GM19395 (cell line): Measurements from ENCODE around the gene CATSPERZ.

Experiments used
- ATAC-seq: cut with Tn5 transposase; IDR thresholded peaks from one replicate; pipeline ENCODE4 v1.9.1; 2021; ENCODE audit warnings: mild to moderate bottlenecking, moderate library complexity; ENCODE audit not compliant: unreplicated experiment

The CATSPERZ gene, protein sequence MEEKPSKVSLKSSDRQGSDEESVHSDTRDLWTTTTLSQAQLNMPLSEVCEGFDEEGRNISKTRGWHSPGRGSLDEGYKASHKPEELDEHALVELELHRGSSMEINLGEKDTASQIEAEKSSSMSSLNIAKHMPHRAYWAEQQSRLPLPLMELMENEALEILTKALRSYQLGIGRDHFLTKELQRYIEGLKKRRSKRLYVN

DNA sequence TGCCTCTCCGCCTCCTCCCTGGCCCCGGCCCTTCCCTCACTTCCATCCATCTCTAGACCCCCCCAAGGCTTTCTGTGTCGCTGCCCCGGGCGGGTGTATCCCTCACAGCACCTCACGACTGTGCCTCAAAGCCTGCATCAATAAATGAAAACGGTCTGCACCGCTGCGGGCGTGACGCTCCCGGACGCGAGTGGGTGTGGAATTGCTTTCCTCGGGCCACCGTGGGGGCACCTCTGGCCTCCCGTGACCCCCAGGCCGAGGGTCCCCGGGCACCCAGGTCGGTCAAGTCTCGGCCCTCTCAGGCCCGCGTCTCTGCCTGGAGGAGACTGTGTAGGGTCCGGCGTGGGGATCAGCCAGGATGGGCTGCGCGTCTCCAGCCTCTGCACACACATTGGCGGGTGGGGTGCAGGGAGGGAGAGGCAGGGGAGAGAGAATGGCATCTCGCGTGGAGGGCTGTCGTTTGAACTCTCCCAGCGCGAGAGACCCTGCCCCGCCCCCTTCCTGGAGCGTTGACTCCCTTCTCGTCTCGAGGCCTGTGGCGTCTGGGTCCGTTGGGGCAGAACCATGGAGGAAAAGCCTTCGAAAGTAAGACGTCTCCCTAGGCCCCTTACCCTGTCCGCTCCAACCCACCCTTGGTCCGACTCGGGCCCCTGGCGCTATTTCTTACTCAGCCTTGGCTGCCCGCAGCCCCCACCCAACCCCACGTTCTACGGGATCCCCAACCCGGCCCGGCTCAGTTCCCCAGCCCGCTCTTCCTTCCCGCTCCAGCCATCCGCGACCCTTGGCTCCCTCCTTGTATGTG is at the start of gene CATSPERZ:
Gene CATSPERZ, plus strand, starts transcription at position 512 of the 802 bp plus-strand sequence. Its CDS starts 53 bp downstream, at position 565.
- no peak for ATAC-seq

DNA sequence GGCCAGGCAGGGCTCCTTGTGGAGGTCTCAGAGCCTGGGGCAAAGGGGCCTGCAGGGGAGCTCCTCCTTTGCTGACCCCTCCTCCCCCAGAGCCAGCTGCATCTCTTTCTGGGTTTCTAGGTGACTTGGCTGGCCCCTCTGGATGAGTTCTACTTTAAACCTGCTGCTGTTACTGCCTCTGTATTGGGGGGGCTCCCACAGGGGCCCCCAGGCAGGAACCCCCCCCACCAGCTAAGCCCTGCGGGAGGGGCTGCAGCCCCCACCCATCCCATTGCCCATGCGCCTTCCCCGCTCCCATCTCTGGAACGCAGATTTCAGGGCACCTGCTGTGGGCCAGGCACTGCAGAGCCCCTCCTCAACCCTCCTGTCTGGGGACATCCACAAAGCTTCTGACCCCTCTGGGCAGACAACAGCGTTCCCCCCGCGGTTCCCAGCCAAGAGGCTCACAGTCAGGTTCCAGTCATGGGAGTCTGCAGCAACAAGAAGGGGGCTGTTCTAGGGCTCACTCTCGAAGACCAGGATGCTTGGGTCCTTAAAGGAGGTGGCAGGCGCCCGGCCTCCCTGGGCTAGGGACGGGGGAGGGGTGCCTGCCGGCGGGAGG is 49.6 kb upstream of the CATSPERZ start:
- no peak for ATAC-seq

DNA sequence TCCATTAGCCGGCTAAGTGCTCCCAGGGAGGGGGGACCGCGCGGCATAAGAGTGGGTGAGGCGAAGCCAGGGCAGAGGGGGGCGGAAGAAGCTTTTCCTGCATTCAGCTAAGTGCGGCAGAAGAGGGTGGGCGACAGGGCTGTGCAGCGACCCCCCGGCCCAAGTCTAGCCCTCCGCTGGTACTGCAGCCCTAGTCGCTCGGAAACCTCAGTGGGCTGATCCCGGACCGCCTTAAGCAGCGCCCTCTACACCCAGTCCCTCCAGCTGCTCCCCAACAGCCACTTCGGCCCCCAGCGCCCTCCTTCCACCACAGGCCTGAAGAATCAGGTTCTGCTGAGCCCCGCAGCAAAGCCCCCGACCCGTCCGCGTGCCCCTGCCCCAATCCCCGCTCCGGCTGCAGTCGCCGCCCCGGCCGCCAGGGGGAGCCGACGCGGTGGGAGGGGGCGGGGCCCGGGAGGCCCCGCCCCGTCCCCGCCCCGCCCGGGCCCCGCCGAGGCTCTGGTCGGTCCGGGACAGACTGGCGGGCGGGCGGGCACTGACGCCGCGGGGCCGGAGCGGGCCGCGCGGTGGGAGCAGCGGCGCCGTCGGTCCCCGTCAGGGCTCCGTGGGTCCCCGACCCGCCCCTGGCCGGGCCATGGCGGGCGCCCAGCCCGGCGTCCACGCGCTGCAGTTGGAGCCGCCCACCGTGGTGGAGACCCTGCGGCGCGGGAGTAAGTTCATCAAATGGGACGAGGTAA is 49.0 kb upstream of the CATSPERZ start, which contains the start of gene PLCB3:
Gene PLCB3, plus strand, starts transcription at position 515 of the 737 bp plus-strand sequence. Its CDS starts 120 bp downstream, at position 635.
- no peak for ATAC-seq

DNA sequence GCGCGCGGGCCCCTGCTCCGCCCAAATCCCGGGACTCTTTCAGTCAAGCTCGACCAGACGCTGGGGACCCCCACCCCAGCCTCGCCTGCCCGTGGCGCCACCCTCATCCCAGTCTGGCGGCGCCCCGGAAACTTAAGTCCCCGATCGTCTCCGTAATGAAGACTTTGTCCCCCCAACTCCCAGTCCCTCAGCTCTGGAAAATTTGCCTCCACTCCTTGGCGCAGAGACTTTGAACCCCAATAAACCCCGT is 48.5 kb upstream of the CATSPERZ start:
- no peak for ATAC-seq

DNA sequence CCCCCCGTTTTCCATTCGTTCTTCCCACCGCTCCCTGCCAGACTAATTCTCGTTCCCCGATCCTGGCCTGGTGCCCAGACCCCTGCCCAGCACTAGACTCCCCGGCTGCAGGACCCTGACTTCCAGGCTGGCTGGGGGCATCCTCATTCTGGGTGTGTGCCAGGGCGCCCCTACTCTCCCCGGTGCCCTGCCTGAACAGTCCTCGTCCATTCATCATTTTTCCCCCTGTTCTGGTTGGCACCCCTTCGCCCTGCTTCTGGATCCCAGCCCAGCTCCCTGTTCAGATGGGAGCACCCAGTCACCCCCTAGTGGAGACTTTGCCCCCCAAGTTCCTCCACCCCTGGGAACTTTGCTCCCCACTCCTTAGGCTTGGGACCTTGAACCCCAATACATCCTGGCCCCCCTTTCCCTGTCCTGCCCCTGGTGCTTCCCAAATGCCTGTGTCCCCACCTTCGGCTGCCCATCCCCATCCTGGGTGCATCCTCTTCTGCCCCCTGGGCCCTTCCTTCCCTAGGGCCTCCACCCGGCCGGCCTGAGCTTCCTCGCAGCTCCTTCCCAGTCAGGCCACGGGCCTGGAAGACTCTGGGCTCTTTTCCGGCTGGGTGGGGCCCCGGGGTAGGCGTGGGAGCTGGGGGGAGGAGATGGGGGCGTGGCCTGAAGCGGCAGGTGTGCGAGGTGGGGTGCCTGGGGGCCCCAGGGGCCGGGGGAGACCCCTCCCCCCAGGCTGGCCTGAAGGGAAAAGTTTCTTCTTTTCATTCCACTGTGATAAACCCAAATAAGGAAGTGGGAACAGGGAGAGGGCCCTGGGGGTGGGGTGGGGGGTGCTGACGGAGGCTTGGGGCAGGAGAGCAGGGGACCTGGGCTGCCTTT is 47.9 kb upstream of the CATSPERZ start:
- ATAC-seq: no peak

DNA sequence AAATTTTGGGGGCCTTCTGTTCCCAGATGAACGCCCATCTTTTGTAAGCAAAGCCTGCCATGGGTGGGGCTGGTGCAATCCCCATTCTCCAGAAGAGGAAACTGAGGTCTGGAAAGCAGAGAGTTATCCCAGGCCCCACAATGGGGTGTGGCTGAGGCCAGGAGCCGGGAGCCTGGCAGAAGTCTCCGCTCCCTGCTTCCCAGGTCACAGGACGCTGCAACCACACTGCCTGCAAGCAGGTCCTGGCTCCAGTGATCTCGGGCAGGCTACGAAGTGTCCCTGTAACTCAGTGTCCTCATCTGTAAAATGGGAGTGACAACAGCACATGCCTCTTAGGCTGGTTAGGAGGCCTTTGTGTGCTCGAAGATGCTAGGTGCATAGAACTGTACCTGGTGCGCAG is 47.1 kb upstream of the CATSPERZ start:
- ATAC-seq: no peak

DNA sequence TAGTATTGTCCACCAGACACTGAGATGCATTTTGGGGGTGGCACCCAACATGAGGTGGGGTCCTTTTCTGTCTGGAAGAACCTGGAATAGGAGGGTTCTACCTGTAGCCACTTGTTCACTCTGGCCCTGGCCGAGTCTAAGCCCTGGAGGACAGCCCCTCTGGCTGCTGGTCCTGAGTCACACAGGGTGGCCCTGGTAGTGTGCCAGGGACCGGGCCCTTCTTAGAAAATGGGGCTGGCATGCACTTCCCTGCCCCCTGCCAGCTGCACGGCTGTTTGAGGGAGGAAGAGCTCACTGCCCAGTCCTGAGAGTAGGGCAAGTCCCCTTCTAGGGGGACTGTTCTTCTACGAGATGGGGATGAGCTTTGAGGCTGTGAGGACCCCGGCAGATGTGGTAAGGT is 46.7 kb upstream of the CATSPERZ start:
- ATAC-seq: no peak

DNA sequence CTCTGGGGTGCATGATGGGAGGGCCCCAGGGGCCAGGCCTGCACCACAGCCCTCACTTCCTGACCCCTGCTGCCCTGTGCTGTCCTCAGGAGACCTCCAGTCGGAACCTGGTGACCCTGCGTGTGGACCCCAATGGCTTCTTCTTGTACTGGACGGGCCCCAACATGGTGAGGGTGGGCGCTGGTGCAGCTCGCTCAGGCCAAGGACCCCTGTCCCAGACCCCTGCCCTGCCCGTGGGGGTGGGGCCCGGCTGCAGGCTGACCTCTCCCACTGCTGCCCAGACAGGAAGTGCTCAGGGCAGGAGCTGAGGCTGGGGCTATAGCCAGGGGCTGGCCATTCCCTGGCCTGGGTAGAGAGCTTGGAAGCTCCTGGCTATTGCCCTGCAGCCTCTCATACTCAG is 45.8 kb upstream of the CATSPERZ start:
- no peak for ATAC-seq

DNA sequence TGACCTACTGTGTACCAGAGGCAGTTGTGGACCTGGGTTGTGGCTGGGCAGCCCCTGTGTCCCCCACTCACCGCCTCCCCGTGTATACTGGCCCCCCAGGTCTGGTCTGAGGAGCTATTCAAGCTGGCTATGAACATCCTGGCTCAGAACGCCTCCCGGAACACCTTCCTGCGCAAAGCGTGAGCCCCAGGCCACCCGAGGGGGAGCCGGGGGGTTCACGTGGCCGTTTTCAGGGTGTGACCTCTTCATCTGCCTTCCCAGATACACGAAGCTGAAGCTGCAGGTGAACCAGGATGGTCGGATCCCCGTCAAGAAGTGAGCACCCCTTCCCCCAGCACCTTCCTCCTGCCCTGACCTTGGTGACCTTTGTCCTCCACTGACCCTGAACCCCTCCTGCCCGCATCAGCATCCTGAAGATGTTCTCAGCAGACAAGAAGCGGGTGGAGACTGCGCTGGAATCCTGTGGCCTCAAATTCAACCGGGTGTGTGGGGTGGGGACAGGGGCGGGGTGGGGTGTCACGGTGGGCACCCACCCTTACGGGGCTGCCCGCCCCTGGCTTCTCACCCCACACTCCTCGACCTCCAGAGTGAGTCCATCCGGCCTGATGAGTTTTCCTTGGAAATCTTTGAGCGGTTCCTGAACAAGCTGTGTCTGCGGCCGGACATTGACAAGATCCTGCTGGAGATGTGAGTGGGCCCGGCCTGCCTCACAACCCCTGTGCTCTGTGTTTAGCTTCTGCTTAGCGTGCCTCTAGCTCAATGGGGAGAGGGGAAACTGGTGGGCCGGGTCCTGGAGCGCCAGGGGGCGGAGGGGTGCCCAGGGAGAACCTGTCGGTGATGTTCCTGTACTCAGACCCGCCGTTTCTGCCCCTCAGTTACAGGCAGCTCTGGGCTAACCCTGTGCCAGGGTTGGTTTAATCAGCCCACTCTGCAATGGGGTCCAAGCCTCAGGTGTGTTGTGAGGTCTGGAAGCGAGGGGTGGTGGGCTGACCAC is 44.7 kb upstream of the CATSPERZ start:
- ATAC-seq: no peak

DNA sequence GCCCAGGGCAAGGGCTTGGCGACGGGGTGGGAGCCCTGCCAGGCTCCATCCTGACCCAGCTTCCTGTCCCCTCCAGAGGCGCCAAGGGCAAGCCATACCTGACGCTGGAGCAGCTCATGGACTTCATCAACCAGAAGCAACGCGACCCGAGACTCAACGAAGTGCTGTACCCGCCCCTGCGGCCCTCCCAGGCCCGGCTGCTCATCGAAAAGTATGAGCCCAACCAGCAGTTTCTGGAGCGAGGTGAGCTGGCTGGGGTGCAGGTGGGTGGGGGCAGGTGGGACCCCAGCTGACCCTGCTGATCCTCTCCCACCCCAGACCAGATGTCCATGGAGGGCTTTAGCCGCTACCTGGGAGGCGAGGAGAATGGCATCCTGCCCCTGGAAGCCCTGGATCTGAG is 43.9 kb upstream of the CATSPERZ start:
- ATAC-seq: no peak

DNA sequence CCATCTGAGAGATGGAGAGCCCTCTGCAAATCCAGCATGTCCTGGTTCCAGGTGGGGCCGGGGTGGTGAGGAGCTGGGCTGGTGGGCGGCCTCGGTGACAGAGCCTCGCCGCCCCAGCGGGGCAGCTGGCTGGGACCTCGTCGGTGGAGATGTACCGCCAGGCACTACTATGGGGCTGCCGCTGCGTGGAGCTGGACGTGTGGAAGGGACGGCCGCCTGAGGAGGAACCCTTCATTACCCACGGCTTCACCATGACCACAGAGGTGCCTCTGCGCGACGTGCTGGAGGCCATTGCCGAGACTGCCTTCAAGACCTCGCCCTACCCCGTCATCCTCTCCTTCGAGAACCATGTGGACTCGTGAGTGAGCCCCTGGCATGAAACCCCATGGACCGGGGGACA is 41.8 kb upstream of the CATSPERZ start:
- ATAC-seq: no peak

DNA sequence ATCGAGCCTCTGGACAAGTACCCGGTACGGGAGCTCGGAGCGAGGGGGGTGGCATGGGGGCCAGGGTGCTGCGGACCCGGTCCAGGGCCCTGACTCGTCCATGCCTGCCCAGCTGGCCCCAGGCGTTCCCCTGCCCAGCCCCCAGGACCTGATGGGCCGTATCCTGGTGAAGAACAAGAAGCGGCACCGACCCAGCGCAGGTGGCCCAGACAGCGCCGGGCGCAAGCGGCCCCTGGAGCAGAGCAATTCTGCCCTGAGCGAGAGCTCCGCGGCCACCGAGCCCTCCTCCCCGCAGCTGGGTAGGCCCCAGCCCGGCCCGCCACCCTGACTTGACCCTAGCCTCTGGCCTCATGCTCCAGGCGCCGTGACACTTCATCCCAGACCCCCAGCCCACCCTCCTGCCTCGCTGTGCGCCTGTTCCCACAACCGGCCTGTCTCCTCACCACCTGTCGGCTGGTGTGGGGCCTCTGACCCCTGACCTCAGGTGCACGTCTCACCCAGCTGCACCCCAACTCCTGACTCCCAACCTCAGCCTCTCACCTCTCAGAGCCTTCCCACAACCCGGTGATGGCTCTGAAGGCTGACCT is 41.1 kb upstream of the CATSPERZ start:
- no peak for ATAC-seq

DNA sequence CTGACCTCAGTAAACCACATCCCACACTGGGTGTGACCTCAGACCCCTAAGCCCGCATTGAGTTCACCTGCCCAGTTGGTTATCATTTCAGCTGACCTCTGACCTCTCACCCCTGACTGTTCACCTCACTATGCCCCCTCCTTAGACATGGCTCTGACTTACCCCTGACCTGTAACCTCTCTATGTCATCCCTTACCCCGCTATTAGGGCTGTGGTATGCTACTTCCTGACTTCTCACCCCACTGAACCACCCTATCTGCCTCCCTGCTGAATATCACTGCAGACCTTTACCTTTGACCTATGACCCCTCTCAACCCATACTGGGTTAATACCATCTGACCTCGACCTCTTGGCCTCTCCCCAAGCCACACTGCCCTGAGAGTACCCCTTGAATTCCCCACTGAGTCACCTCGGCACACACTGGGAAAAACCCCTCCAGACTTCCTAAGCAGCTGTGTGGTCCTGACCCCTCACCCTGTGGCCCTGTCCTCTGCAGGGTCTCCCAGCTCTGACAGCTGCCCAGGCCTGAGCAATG is 40.6 kb upstream of the CATSPERZ start:
- ATAC-seq: no peak

DNA sequence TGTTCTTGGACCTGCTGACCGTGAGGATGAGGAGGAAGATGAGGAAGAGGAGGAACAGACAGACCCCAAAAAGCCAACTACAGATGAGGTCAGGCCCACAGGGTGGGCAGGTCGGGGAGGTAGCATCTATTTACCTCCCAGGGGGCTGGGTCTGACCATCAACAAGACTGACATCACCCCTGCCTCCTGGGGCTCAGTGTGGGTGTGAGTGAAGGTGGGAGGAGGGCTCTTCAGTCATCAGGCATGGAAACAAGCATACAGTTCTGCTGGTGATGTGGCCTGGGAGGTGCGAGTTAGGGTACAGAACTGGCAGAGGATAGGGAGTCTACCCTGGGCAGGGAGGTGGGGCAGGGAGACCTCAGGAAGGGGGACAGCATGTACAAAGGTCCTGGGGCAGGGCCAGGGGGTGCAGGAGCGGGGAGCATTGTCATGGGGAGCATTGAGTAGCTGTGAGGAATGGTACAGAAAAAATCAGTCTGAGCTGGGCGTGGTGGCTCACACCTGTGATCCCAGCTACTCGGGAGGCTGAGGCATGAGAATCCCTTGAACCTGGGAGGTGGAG is 39.9 kb upstream of the CATSPERZ start:
- no peak for ATAC-seq

DNA sequence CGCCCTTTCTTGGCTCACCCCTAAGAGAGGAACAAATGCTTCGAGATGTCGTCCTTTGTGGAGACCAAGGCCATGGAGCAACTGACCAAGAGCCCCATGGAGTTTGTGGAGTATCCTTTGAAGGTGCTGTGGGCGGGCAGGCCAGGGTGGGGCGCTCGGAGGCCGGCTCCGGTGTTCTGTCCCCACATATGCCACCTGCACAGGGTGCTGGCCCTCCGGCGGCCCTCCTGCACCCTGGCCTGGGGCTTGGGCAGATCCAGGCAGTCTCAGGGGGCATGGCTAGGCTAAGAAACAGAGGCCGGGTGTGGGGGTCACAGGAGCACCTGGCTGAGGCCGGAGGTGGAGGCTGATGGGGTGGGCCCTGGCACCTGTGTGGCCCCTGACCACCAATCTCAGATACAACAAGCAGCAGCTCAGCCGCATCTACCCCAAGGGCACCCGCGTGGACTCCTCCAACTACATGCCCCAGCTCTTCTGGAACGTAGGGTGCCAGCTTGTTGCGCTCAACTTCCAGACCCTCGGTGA is 38.5 kb upstream of the CATSPERZ start:
- no peak for ATAC-seq

DNA sequence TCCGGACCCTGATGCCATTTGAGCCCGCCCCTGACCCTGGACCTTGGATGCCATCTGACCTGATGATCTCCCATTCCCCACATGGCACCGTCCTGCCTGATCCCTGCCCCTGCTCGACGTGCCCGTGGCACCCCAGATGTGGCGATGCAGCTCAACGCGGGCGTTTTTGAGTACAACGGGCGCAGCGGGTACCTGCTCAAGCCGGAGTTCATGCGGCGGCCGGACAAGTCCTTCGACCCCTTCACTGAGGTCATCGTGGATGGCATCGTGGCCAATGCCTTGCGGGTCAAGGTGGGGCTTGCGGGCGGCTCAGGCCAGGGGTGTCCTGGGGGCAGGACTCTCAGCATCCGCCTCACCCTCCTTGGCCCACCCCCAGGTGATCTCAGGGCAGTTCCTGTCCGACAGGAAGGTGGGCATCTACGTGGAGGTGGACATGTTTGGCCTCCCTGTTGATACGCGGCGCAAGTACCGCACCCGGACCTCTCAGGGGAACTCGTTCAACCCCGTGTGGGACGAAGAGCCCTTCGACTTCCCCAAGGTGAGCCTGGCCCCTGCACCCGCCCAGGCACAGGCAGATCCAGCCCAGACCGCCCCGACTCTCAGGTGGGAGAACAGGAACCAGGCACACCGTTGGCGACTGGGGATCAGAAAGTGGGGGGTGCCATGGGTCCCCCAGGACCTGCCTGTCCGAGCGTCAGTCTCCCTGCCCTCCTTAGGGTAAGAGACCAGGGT is 37.7 kb upstream of the CATSPERZ start:
- no peak for ATAC-seq
